Measurements from ENCODE around the gene THOC7. TPM values are rescaled to one million over a fixed set of nuclear protein-coding genes. Genes with fewer than 3 reads are reported as not detected.

THOC7 gene
- total RNA-seq, 1 experiment from 2014 or later = 64.6 TPM

Other genes starting within 250 kb of the THOC7 start
- gene SNTN, start 211.1 kb downstream of the THOC7 start, total RNA-seq (2014; rRNA removed) = not detected in 2 replicates
- gene C3orf49, start 44.5 kb downstream of the THOC7 start, total RNA-seq (2014; rRNA removed) = not detected in 2 replicates
- 7.8 and 10.4 TPM in 2 replicates for gene ATXN7, start 62 bp upstream of the THOC7 start, total RNA-seq (2014; rRNA removed)
- gene SCAANT1, start 48.6 kb upstream of the THOC7 start, total RNA-seq (2014; rRNA removed) = not detected in 2 replicates
- 104 and 144 TPM in 2 replicates for gene PSMD6, start 159.7 kb upstream of the THOC7 start, total RNA-seq (2014; rRNA removed)